Chondrocyte (in vitro differentiated cells): ENCODE measurements around the gene FMO4. TPM values are rescaled to one million over a fixed set of nuclear protein-coding genes. Genes with fewer than 3 reads are reported as not detected.

Experiments
- DNase-seq: peaks from one replicate; pipeline ENCODE4 v3.0.0; 2021; ENCODE audit warnings: mixed read lengths, low spot score
- H3K27ac Mint-ChIP-seq: one replicate; pipeline ENCODE4 v1.8.0; 2021; ENCODE audit warnings: mild to moderate bottlenecking, moderate library complexity, mixed read lengths; ENCODE audit not compliant: unreplicated experiment
- H3K27me3 Mint-ChIP-seq: 2 replicates; pipeline ENCODE4 v1.8.0; 2021; ENCODE audit warnings: low read depth, mixed read lengths
- H3K36me3 Mint-ChIP-seq: 2 replicates; pipeline ENCODE4 v1.8.0; 2021; ENCODE audit warnings: low read depth, mixed read lengths
- H3K4me1 Mint-ChIP-seq: 2 replicates; pipeline ENCODE4 v1.8.0; 2021; ENCODE audit warnings: low read depth, mild to moderate bottlenecking, mixed read lengths
- H3K4me3 Mint-ChIP-seq: one replicate; pipeline ENCODE4 v1.8.0; 2021; ENCODE audit warnings: mild to moderate bottlenecking, moderate library complexity, mixed read lengths; ENCODE audit not compliant: unreplicated experiment
- H3K9me3 Mint-ChIP-seq: 2 replicates; pipeline ENCODE4 v1.8.0; 2021; ENCODE audit warnings: low read depth, mixed read lengths
- CTCF ChIP-seq: fragments of 200-600 bp; sonication (generic); IDR thresholded peaks from 2 replicates; pipeline ENCODE4 v1.5.0; 2021; ENCODE audit warnings: antibody characterized with exemption, mild to moderate bottlenecking, moderate library complexity
- total RNA-seq: library from RNA; stranded (reverse); gene quantifications from 3 replicates; pipeline ENCODE4 v1.2.1, GENCODE V29; 2021

The FMO4 gene
- total RNA-seq, 1 donor from 2014 or later = 2.6 TPM

DNA sequence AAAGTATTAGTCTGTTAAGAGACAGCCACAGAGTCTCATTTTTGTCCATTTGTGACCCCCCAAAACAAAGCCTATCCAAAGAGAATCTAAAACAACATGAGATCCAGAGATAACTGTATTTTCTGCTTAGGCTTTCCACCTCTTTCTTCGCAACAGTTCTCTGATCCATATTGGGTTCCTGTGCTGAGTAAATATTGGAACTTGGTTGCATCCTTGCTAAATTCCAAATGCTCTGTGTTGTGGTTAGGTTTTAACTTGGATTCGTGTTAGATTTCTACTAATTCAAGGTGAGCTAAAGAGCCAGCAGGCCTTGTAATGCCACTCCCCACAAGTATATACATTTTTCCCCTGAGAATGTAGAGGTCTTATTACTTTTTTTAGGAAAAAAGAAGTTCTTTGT lies 36.4 kb upstream of the FMO4 start:
- no peaks in the 10 kb centered on the region for H3K36me3 Mint-ChIP-seq
- no peak for TF ChIP-seq CTCF
- H3K4me1 Mint-ChIP-seq = no peaks in the 10 kb centered on the region

DNA sequence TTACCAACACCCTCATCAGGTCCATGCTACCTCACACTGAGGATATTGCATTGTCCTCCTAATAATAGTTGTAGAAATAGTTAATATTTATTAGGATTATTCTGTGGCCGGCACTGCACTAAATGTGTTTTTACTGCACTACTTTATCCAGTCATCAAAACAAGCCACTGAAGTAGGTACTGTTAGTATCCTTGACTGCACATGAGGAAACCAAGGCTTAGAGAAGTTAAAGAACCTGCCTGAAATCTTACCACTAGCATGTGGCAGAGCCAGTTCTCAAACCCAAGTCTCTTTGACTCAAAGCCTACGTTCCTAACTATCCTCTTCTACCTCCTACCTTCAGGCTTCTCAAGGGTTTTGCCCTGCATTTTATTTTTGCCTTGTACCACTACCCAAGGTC lies 34.7 kb upstream of the FMO4 start:
- no peaks in the 10 kb centered on the region for H3K4me1 Mint-ChIP-seq
- H3K27ac Mint-ChIP-seq = no peak overlapping the region
- no peak overlapping the region for H3K4me3 Mint-ChIP-seq
- DNase-seq = no peak
- H3K27me3 Mint-ChIP-seq = peaks cover 4% of the 10 kb centered on the region
- no peaks in the 10 kb centered on the region for H3K9me3 Mint-ChIP-seq
- no peaks in the 10 kb centered on the region for H3K36me3 Mint-ChIP-seq
- TF ChIP-seq CTCF = no peak

More for the DNA sequence above, 36.4 kb upstream of the FMO4 start:
- Mint-ChIP-seq H3K9me3 (no peaks in the 10 kb centered on the region), H3K27ac (no peak overlapping the region), H3K27me3 (peaks cover 3% of the 10 kb centered on the region), H3K4me3 (no peak overlapping the region)
- no peak for DNase-seq

DNA sequence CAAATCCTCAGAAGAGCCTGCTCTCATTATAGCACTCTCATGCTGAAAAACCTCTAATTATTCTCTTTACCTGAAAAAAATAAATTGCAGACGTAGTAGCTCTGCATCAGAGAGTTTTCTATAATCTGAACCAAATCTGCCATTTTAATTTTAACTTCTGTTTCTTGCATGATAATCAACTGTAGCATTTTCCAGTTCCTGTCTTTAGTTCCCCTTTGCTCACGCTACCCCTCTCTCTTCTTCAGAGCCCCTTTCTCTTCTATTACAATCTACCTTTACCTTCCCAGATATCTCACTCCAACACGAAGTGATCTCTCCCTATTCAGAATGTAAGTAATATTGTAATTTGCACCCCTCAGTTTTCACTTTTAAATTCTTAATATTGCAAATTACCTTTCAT lies 34.3 kb upstream of the FMO4 start:
- TF ChIP-seq CTCF = no peak
- Mint-ChIP-seq H3K27me3 (peaks cover 4% of the 10 kb centered on the region), H3K36me3 (no peaks in the 10 kb centered on the region), H3K9me3 (no peaks in the 10 kb centered on the region), H3K4me3 (no peak overlapping the region), H3K27ac (no peak overlapping the region), H3K4me1 (no peaks in the 10 kb centered on the region)
- DNase-seq = no peak

DNA sequence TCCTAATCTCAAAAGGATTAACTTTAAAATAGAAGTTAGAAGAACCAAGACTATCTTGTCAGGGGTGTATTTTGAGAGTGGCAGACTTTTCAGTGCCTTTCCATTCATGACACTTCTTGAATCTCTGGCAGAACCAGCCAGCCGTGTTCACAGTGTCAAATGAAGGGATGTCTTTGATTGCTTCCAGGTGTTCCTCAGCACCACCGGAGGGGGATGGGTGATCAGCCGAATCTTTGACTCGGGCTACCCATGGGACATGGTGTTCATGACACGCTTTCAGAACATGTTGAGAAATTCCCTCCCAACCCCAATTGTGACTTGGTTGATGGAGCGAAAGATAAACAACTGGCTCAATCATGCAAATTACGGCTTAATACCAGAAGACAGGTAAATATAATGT lies 33.4 kb upstream of the FMO4 start:
- peaks cover 4% of the 10 kb centered on the region for H3K27me3 Mint-ChIP-seq
- H3K4me1 Mint-ChIP-seq = no peaks in the 10 kb centered on the region
- DNase-seq = no peak
- H3K9me3 Mint-ChIP-seq = no peaks in the 10 kb centered on the region
- no peak overlapping the region for H3K4me3 Mint-ChIP-seq
- no peak overlapping the region for H3K27ac Mint-ChIP-seq
- TF ChIP-seq CTCF = no peak
- H3K36me3 Mint-ChIP-seq = no peaks in the 10 kb centered on the region

DNA sequence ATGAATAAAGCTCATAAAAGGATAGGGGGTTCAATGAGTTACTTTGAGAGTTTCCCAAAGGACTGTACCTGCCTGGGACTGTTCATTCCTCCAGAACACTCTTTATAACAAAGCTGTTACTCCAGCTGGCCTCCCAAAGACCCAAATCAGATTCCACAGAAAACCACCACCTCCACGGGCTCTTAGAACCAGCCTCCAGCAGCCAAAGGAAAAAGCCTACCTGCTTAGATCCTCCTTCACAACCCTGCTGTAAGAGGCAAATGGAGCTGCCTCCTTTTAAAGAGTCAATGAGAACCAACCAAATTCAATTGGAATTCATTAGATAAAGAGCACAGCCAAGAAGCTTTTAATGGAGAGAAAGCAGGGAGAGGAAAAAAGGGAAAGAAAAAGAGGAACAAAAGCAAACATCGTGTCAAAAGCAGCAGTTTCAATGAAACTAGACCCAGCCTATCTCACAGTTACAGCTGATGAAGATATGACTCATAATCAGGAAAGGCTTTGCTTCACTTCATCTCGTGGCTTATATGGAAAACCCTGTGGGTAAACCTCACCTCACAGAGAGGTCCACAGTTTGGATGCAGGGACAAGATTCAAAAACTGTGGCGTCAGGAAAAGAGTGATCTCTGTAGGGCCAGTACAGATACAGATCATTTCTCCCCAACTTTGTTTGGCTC lies 27.8 kb upstream of the FMO4 start:
- no peak for DNase-seq
- Mint-ChIP-seq H3K27me3 (peaks cover 2% of the 10 kb centered on the region), H3K27ac (no peak overlapping the region), H3K36me3 (no peaks in the 10 kb centered on the region), H3K4me1 (peaks cover 11% of the 10 kb centered on the region), H3K4me3 (no peak overlapping the region), H3K9me3 (no peaks in the 10 kb centered on the region)
- no peak for TF ChIP-seq CTCF
